K562 (cell line): Measurements from ENCODE around the gene SLC38A10. TPM values are rescaled to one million over a fixed set of nuclear protein-coding genes. Genes with fewer than 3 reads are reported as not detected.

Source experiments
- ATAC-seq: fragments of 200-7000 bp; cut with Tn5 transposase; 3 replicates; pipeline ENCODE4 v1.9.1; 2020; ENCODE audit warnings: moderate library complexity
- BruUV-seq: library from RNA; stranded (reverse); fragments of 400-500 nt; replicated peaks from 2 replicates; lab custom pipeline; 2021; lab: Mats Ljungman, UMichigan
- CTCF ChIA-PET: fragments of 300-600 bp; formaldehyde crosslinking; extraction: SDS; loops from one replicate; lab custom pipeline; 2021; ENCODE audit warnings: low intra/inter-chr PET ratio; lab: Yijun Ruan, JAX
- POLR2A ChIA-PET: fragments of 300-600, 350-650 bp; sonication (Branson Sonifier 250); formaldehyde crosslinking; extraction: SDS; loops from one replicate; lab custom pipeline; 2021; ENCODE audit warnings: antibody characterized with exemption, inconsistent platforms; lab: Yijun Ruan, JAX
- DNase-seq, 4 experiments: peaks; one replicate each; pipeline versions ENCODE4 v3.0.0 to v3.0.0-alpha.2; 2011 to 2018; ENCODE audit warnings: low spot score in 3 of 4, mixed read lengths in 3 of 4; ENCODE audit errors: extremely low read depth in 1 of 4
- FAIRE-seq: peaks from 2 replicates; lab custom pipeline; 2011; peaks lifted over from hg19 to GRCh38; lab: Jason Lieb, UNC
- H2AFZ ChIP-seq: 2 replicates; pipeline ENCODE4 v1.6.0; 2011; ENCODE audit warnings: low read depth, low read length, control low read depth, inconsistent platforms
- H3K27ac ChIP-seq: fragments of 200-600 bp; 3 replicates; pipeline ENCODE4 v1.8.0; 2011; ENCODE audit warnings: low read depth, mild to moderate bottlenecking, control low read depth, inconsistent platforms, low read length, moderate library complexity, mixed read lengths; ENCODE audit errors: extremely low read depth
- H3K27me3 ChIP-seq, 2 experiments: fragments of 300-600 bp in 1 of 2; 2 replicates in 1 of 2; 3 replicates in 1 of 2; pipeline versions ENCODE4 v1.6.0 to v1.8.0; 2011; ENCODE audit warnings: inconsistent platforms in 2 of 2, low read length in 2 of 2, mild to moderate bottlenecking in 1 of 2, mixed read lengths in 1 of 2, moderate library complexity in 1 of 2; ENCODE audit not compliant: control insufficient read depth in 2 of 2, insufficient read depth in 2 of 2
- H3K36me3 ChIP-seq: fragments of 300-600 bp; 3 replicates; pipeline ENCODE4 v1.8.0; 2011; ENCODE audit warnings: mild to moderate bottlenecking, low read length, inconsistent platforms; ENCODE audit not compliant: control insufficient read depth, insufficient read depth
- H3K4me1 ChIP-seq, 2 experiments: fragments of 200-600 bp in 1 of 2; replicated peaks in 1 of 2; 2 replicates in 1 of 2; 3 replicates in 1 of 2; pipeline versions ENCODE4 v1.5.1 to v1.8.0; 2011; ENCODE audit warnings: inconsistent platforms in 2 of 2, low read length in 2 of 2, mild to moderate bottlenecking in 1 of 2, mixed read lengths in 1 of 2, moderate library complexity in 1 of 2; ENCODE audit not compliant: control insufficient read depth in 2 of 2, insufficient read depth in 2 of 2
- H3K4me2 ChIP-seq: 2 replicates; pipeline ENCODE4 v1.6.1; 2011; ENCODE audit warnings: low read length, control low read depth, inconsistent platforms, mixed read lengths; ENCODE audit not compliant: insufficient read depth
- H3K4me3 ChIP-seq: fragments of 200-600 bp; sonication (generic), shearing (Covaris generic); 2 replicates; pipeline ENCODE4 v1.5.1; 2016; ENCODE audit warnings: control low read depth, inconsistent platforms
- H3K79me2 ChIP-seq: fragments of 200-600 bp; 3 replicates; pipeline ENCODE4 v1.8.0; 2011; ENCODE audit warnings: low read length, inconsistent platforms; ENCODE audit not compliant: control insufficient read depth, insufficient read depth
- H3K9ac ChIP-seq, 2 experiments: 2 replicates each; pipeline versions ENCODE4 v1.6.0 to v1.6.1; 2011; ENCODE audit warnings: low read depth in 2 of 2, low read length in 2 of 2, control low read depth in 1 of 2, inconsistent platforms in 1 of 2, mild to moderate bottlenecking in 1 of 2, mixed read lengths in 1 of 2; ENCODE audit not compliant: insufficient read depth in 1 of 2
- H3K9me1 ChIP-seq: one replicate; pipeline ENCODE4 v1.6.0; 2011; ENCODE audit warnings: inconsistent platforms, mild to moderate bottlenecking, low read length, moderate library complexity; ENCODE audit not compliant: control insufficient read depth, insufficient read depth
- H3K9me3 ChIP-seq: replicated peaks from 2 replicates; pipeline ENCODE4 v1.5.1; 2011; ENCODE audit warnings: low read depth, low read length, inconsistent platforms; ENCODE audit not compliant: control insufficient read depth, insufficient read depth
- H4K20me1 ChIP-seq: replicated peaks from 2 replicates; pipeline ENCODE4 v1.6.1; 2011; ENCODE audit warnings: low read length, inconsistent platforms, mixed read lengths; ENCODE audit not compliant: control insufficient read depth, insufficient read depth
- DEAF1 ChIP-seq: fragments of 450-650 bp; formaldehyde crosslinking; IDR thresholded peaks from 2 replicates; pipeline ENCODE4 v1.4.0; 2020; ENCODE audit warnings: mild to moderate bottlenecking, moderate library complexity
- KDM5B ChIP-seq: fragments of 200-600 bp; sonication (generic); IDR thresholded peaks from 2 replicates; pipeline ENCODE4 v1.6.1; 2012; ENCODE audit warnings: low read depth, mild to moderate bottlenecking, moderate library complexity, low read length, control low read depth, inconsistent platforms; ENCODE audit not compliant: insufficient replicate concordance
- MAX ChIP-seq: sonication (generic); formaldehyde crosslinking; IDR thresholded peaks from 2 replicates; pipeline ENCODE4 v1.9.0; 2022; ENCODE audit warnings: mild to moderate bottlenecking, missing genetic modification reagents
- NR1H2 ChIP-seq: sonication (generic); formaldehyde crosslinking; IDR thresholded peaks from 2 replicates; pipeline ENCODE4 v1.4.0; 2020; ENCODE audit warnings: mild to moderate bottlenecking, missing genetic modification reagents
- PYGO2 ChIP-seq: fragments of 450-650 bp; IDR thresholded peaks from 2 replicates; pipeline ENCODE4 v1.6.1; 2016; ENCODE audit warnings: mild to moderate bottlenecking, missing genetic modification characterization, moderate library complexity, missing compliant biosample characterization
- ZNF354B ChIP-seq: fragments of 250-450 bp; sonication (Bioruptor Pico); IDR thresholded peaks from 2 replicates; pipeline ENCODE4 v1.4.0; 2020
- ZNF780A ChIP-seq: fragments of 250-450 bp; sonication (Bioruptor Pico); IDR thresholded peaks from 2 replicates; pipeline ENCODE4 v1.5.0; 2021; ENCODE audit warnings: mild to moderate bottlenecking
- WGBS: fragments of 100-300 bp; shearing (Covaris generic); methylation state at CpG from one replicate; pipeline ENCODE4 v1.1.6; 2016; ENCODE audit warnings: low coverage, mixed read lengths; ENCODE audit not compliant: insufficient coverage; ENCODE audit errors: missing lambda C conversion rate; 5-methylcytosine and 5-hydroxymethylcytosine counted together
- in situ Hi-C: fragments of 300-500 bp; cut with MboI; formaldehyde crosslinking; loops from 4 replicates; pipeline ENCODE4 v1.15.0; 2018; ENCODE audit warnings: inconsistent platforms, mixed read lengths
- intact Hi-C: fragments of 100-400 bp; cut with micrococcal nuclease; formaldehyde crosslinking; loops from 2 replicates; pipeline ENCODE4 v1.14.2; 2022
- polyA plus RNA-seq, 8 experiments: library from polyadenylated mRNA; depleted of rRNA in 4 of 8; stranded (reverse) in 5 of 8; unstranded in 3 of 8; fragments of >200 nt; fragmentation: Nextera tagmentation in 2 of 8; fragmentation: Illumina TruSeq in 1 of 8; extraction: Ambion mirVana in 2 of 8; extraction: Trizol in 1 of 8; gene quantifications; 2 replicates each; pipeline versions ENCODE4 v1.2.1 to v1.2.3, GENCODE V29; 2011 to 2014; ENCODE audit warnings: inconsistent platforms in 1 of 8, missing spikeins in 1 of 8
- total RNA-seq, 7 experiments: library from RNA; depleted of rRNA in 6 of 7; stranded (reverse); fragments of >200 nt in 6 of 7; fragmentation: Illumina TruSeq in 2 of 7; extraction: Trizol in 2 of 7; gene quantifications; 2 replicates each; pipeline versions ENCODE4 v1.2.1 to v1.2.3, GENCODE V29; 2011 to 2021; ENCODE audit warnings: low replicate concordance in 1 of 7

Gene SLC38A10
- total and polyA plus RNA-seq, 9 of the 15 experiments (the other 6 are each of a cell fraction or from before 2014, with no cell fraction given): 0.45 to 54.2 (median 13.8) TPM

GRCh38 chr17:81231766-81232581 is 63.1 kb downstream of the SLC38A10 start:
- no TSS peak for BruUV-seq
- no peaks in the 10 kb centered on the region; the same call in 2 of the 3 replicates for H3K79me2 ChIP-seq
- H3K36me3 ChIP-seq: peaks cover 29% of the 10 kb centered on the region; the same call in 2 of the 3 replicates
- intact Hi-C loops (loop anchor here (10.0 kb wide), 1 partner anchor 217 kb away; no protein-coding TSS in a partner anchor), in situ Hi-C loops (loop anchor here (25.0 kb wide), 1 partner anchor 95 kb away; no protein-coding TSS in a partner anchor)
- DNase-seq (no peak), FAIRE-seq (no peak), ATAC-seq (no peak)
- H2AFZ ChIP-seq: no peak overlapping the region
- no peak overlapping the region for H3K4me3 ChIP-seq
- H3K4me1 ChIP-seq: peaks cover 25 to 73% of the 10 kb centered on the region in 2 experiments
- WGBS: 87% methylated on average over 23 of the region's 43 CpGs
- H3K9ac ChIP-seq: peak overlapping the region in 1 of 2 experiments; percentile 45; a peak in 2 of 4 replicates
- peaks cover 9% of the 10 kb centered on the region for H3K9me1 ChIP-seq
- no peak overlapping the region for H3K4me2 ChIP-seq
- H4K20me1 ChIP-seq: peaks cover 32% of the 10 kb centered on the region
- no peaks in the 10 kb centered on the region for H3K27me3 ChIP-seq
- H3K9me3 ChIP-seq: no peaks in the 10 kb centered on the region
- ChIA-PET CTCF (no interaction called here), POLR2A (interaction anchor here (0.6 to 1.0 kb wide), 2 partner anchors 9 to 490 kb away, joined by 3 to 5 read pairs; no protein-coding TSS in a partner anchor)
- H3K27ac ChIP-seq: no peak overlapping the region
- TF ChIP-seq DEAF1 (CRISPR knock-in tag): no peak
- no peak for TF ChIP-seq PYGO2 (tag)
- no peak for TF ChIP-seq MAX
- no peak for TF ChIP-seq ZNF780A (CRISPR knock-in tag)
- TF ChIP-seq KDM5B: no peak
- TF ChIP-seq ZNF354B (CRISPR knock-in tag): no peak
- TF ChIP-seq NR1H2 (CRISPR knock-in tag): no peak
